ENCODE measurements around the gene CPA5. TPM values are rescaled to one million over a fixed set of nuclear protein-coding genes. Genes with fewer than 3 reads are reported as not detected.

CPA5 gene
- total and polyA plus RNA-seq, 2 experiments from 2014 or later: not detected

- TF ChIP-seq ZNF462 (CRISPR knock-in tag; IDR thresholded peaks at IDR 0.05): no peak
Observed at GRCh38 chr7:130296221-130296951, 48.2 kb upstream of the CPA5 start (continued).

GRCh38 chr7:130297628-130298543, 46.7 kb upstream of the CPA5 start:
- no peaks in the 10 kb centered on the region for H3K36me3 ChIP-seq (ENCODE audit: insufficient read depth)
- H3K27me3 Mint-ChIP-seq (ENCODE audit: insufficient read depth, low read depth, poor library complexity): peaks cover 9% of the 10 kb centered on the region
- no peaks in the 10 kb centered on the region for H3K4me1 Mint-ChIP-seq
- no peak overlapping the region for H3K4me3 ChIP-seq
- H4K20me1 ChIP-seq (replicated peaks; ENCODE audit: insufficient read depth): no peaks in the 10 kb centered on the region
- H2AFZ ChIP-seq: peak overlapping the region; percentile 52; the same call in 1 of the 2 replicates
- no peaks in the 10 kb centered on the region for H3K36me3 Mint-ChIP-seq (ENCODE audit: low read depth)
- H3K27ac ChIP-seq (ENCODE audit: low read depth): no peak overlapping the region
- peaks cover 2% of the 10 kb centered on the region; the same call in 1 of the 2 replicates for H3K9me2 ChIP-seq (ENCODE audit: insufficient read depth)
- no peak overlapping the region for H3K4me2 ChIP-seq
- no peak for TF ChIP-seq ZNF114 (CRISPR knock-in tag; IDR thresholded peaks at IDR 0.05)
- no peaks in the 10 kb centered on the region for H3F3A ChIP-seq (replicated peaks; ENCODE audit: low read depth)
- no peaks in the 10 kb centered on the region for H3K4me1 ChIP-seq (ENCODE audit: insufficient read depth)
- ATAC-seq (no peak), DNase-seq (ENCODE audit: low spot score) (no peak)
- no peaks in the 10 kb centered on the region; the same call in 2 of the 3 replicates for H3K9me3 Mint-ChIP-seq
- no peaks in the 10 kb centered on the region for H3K27me3 ChIP-seq (ENCODE audit: insufficient read depth)
- H3K79me2 ChIP-seq (replicated peaks; ENCODE audit: insufficient read depth): no peaks in the 10 kb centered on the region
- H3K4me3 Mint-ChIP-seq: no peak overlapping the region
- no peak overlapping the region for H3K27ac Mint-ChIP-seq

All from GM23338 (cell line).